GM19463 (cell line): Measurements from ENCODE around the gene BRINP3.

ENCODE experiments used
- ATAC-seq: cut with Tn5 transposase; IDR thresholded peaks from one replicate; pipeline ENCODE4 v1.9.1; 2021; ENCODE audit warnings: mild to moderate bottlenecking, moderate library complexity; ENCODE audit not compliant: unreplicated experiment

The BRINP3 gene

DNA sequence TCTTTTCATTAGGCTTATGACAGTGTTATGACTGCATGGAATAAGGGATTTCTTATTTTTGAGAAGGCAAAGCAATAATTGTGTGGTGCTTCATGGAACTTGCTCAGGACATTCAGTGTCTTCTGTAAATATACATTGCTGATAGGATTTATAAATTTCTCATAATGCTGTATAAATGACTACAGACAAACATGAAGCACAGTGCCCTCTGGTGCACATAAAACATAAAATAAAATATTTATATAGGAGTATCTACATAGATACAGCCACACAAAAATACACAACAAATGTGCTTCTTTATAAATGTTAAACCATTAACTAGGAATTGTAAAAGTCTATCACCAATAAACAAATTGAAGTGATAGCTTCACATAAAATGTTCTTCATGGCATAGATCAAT is 24.1 kb downstream of the BRINP3 start:
- no peak for ATAC-seq

DNA sequence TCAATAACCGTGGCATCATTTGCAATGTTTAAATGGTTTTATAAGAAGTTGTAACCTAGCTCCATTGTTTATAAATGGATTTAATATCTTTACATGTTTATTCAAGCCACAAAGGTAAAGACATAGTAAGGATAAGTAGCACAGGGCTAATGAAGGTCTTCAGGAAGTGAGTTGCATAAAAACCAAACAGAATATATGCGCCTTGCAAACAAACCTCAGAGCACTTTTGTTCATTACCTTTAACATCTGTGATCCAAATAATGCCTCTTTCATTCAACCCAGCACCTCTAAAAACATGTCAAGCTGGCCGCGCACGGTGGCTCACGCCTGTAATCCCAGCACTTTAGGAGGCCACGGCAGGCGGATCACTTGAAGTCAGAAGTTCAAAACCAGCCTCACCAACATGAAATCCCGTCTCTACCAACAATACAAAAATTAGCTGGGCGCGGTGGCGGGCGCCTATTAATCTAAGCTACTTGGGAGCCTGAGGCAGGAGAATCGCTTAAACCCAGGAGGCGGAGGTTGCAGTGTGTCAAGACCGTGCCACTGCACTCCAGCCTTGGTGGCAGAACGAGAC is 25.3 kb downstream of the BRINP3 start:
- ATAC-seq = no peak

DNA sequence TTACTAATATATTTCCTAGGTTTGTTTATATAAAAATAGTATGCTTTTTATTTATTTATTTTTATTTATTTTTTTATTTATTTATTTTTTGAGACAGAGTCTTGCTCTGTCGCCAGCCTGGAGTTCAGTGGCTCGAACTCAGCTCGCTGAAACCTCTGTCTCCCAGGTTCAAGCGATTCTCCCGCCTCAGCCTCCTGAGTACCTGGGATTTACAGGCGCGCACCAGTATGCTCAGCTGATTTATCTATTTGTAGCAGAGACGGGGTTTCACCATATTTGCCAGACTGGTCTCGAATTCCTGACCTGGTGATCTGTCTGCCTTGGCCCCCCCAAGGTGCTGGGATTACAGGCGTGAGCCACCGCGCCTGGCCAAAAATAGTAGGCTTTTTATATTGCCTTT is 33.2 kb downstream of the BRINP3 start:
- ATAC-seq = no peak

DNA sequence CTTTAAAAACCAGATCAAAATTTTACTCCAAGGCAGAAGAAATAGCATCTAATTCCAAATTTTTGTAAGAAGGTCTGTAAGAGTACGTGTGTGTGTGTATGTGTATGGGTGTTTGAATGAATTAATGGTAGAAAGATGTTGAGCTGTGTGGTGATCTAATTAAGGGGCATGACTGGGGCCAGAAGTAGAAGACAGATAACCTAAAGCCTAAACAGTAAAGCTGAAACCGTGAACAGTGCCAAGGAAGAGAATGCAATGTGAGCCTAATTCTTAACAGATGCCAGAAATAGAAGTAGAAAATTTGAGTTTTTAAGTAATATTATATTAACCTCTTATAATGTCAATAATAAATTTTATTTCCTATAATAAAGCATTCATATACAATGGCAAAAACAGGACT is 38.2 kb downstream of the BRINP3 start:
- no peak for ATAC-seq

DNA sequence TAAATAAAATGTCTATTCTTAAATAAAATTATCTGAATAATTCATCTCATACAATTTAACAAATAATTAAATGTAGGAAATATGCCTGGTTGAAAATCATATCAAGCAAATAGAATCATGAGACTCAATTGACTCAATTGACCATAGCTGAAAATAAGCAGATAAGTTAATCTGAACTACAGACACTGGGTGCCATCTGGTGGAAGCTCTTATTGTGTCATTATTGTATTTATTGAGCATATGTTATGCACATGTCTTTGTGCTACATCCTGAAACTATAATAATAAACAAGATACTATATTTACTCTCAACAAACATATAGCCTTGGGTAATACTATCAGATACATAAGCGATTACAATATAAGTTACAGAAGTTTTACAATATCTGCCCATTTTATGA is 41.0 kb downstream of the BRINP3 start:
- no peak for ATAC-seq

DNA sequence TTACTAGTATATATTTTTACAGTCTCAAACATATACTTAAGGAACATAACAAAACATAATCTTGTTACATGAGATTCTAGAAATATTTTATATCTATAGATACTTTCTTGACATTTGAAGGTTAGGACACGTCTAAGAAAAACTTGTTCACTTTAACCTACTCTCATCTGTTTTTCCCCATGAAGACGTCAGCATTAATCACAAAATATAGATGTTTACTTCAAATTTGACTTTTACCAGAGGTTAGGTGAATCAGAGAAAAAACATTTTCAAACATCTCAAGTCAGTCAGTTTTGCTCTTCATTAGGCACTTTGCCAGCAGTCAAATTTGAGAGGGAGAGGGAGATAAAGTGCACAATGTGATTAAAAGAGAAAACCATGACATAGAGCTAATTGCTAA is 47.7 kb downstream of the BRINP3 start:
- no peak for ATAC-seq

DNA sequence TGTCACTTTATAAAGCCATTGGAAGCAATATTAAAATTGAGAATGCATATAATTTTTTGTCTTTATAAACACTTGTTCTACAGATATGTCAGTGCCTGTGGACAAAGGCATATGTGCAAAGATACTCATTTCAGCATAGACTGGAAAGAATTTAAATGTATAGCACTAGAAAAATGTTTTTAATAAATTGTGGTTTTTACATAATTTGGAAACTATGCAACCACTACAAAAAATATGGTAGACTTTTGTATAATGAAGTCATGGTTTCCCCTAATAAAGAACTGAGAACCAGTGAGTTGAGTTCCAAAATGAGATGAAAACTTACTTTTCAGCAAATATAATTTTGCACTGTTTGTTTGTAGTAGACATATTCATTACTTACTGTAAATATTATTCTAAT is 48.5 kb downstream of the BRINP3 start:
- no peak for ATAC-seq

DNA sequence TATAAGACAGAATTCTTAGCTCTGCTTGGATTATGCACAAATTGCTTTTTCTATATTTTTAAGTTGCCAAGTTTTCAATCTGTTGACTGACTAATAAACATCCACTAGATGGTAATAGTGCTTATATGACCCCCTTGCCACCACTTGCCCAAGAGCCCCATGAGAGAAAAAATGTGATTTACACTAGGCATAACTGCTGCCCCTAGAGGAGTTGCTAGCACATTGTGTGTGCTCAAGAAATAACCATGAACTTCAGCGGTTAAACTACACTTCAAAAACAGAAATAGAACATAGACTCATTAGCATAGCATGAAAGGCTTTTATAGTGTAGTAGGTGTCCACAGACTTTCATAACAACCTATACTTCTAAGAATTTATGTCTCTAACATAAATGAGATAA is 61.4 kb downstream of the BRINP3 start:
- ATAC-seq = no peak

DNA sequence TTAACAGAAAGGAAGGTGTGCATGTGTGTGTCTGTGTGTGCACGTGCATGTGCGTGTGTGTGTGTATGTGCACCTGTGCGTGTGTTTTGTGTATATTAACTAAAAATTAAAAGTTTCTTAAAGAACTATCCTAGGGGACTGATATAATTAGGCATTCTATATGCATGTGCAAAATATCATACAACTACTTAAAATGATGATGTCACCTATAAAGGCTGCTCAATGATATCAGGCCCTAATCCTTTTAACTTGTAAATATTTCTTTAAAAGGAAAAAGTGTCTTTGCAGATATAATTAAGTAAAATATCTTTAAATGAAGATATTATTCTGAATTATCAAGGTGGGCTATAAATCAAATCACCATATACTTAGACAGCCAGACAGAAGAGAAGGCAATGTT is 64.5 kb downstream of the BRINP3 start:
- no peak for ATAC-seq

DNA sequence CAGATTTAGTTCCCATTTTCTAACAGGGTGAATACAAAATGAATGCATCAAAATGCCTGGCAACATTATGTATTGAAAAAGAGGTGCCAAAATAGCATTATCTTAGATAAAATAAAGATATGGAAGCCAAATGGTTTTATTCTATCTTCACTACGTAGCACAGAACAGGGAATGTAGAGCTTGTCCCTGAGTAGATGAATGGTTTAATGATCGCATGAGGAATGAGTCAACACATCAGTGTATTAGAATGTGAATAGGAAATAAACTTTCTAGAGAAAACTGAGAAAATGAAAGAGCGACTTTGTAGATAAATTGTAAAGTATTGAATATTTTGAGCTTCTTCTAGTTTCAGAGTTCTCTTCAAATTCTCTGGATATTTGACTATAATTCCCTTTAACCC is 74.3 kb downstream of the BRINP3 start:
- no peak for ATAC-seq

DNA sequence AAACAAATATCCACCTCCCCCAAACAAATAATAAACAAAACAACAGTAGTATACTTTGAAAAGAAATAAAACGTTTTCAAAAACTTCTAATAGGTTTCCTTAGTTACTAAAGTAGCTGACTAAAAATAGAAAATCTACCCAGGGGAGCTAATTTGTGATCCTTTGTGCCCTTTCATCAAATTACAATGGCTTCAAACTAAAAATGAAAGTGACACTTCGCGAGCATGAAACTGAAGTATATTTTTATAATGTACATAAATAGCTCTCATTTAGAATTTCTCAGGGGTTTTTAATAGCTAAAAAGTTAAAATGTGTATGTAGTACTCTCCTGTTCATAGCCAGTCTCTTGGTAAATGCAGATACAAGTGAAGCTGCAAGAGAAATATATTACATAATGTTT is 78.4 kb downstream of the BRINP3 start:
- ATAC-seq = no peak

DNA sequence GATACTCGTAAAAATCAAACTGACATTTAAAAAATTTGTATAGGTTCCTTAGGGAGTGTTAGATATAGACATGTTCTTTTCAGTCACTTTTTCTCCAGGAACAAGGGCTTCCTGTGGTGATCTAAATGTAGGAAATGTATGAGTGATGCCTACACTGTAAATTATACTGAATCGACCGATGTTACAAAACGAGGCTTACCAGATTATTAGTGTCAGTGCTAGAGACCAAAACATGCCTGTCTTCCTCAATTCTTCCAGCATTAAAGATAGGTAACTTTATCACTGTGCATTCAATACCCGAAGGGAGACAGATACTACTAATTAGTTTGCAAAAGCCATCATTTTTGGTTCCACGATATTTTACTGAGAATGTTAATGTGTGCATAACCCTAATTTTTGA is 86.1 kb downstream of the BRINP3 start:
- ATAC-seq = no peak

DNA sequence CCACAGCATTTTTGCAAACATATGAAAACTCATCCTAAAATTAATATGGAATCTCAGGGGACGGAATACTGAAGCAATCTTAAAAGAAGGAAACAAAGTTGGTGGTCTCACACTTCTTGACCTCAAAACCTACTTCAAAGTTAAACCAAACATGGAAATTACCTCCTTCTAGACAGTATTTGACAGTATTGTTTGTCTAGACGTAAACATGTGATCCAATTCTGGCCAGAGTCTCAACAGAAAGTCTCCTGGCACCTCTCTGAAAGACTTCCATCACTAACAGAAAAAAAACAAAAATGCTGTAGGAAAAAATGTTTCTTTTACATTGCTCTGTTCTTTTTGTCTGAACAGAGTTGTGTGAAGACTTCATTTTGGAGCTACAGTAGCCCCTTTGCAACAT is 99.7 kb downstream of the BRINP3 start:
- no peak for ATAC-seq

DNA sequence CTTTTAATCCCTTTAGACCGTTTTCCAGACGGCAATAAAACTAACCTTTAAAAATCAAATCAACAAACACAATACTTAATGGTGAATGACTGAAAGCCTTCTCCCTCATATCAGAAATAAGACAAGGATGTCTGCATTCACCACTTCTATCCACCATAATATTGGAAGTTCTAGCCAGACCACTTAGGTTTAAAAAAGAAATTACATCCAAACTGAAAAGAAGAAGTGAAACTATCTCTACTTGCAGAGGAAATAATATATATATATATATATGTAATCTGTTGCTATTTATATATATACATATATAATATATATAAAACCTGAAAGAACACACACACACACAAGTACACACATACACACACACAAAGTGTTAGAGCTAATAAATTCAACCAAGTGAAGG is 100.4 kb downstream of the BRINP3 start:
- ATAC-seq = no peak

DNA sequence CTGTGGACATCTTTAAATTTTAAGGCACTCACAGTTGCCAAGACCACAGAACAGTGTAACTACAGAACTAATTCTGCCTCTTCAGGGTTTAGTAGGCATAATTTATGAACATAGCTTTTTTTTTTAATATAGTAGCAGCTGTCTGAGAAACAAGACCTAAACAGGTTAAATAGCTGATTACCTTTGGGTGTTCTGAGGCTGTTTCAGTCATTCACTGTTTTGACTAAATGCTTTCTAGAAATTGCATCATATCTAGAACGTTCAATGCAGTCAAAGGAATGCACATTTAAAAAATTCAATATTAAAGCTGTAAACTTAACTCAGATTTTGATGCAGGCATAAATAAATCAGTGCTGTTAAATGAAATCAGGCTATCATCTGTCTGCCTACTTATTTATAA is 101.6 kb downstream of the BRINP3 start:
- no peak for ATAC-seq

DNA sequence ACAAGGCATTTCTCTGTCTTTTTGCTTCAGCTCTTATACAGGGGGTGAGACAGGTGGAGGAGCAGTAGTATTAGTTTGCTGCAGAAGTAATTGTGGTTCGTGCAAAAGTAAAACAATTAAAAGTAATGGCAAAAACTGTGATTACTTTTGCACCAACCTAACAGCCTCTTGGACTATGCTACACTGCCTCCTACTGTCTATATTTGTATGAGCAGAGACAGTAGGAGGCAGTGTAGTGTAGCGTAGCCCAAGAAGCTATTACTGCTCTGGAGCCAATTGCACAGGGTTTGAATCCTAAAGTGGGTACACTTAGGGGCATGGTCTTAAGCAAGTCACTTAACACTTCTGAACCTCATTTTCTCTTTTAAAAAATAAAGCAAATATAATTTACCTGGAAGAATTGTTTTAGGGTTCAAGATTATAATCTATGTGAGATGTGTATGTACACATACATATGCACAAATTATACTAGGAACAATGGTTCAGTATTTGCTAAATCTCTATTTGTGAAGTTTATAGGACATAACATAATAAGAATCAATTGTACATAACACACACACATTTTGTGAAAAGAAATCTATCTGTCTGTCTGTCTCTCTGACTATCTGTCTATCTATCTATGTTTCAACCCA is 103.8 kb downstream of the BRINP3 start:
- peak; percentile 76 for ATAC-seq

DNA sequence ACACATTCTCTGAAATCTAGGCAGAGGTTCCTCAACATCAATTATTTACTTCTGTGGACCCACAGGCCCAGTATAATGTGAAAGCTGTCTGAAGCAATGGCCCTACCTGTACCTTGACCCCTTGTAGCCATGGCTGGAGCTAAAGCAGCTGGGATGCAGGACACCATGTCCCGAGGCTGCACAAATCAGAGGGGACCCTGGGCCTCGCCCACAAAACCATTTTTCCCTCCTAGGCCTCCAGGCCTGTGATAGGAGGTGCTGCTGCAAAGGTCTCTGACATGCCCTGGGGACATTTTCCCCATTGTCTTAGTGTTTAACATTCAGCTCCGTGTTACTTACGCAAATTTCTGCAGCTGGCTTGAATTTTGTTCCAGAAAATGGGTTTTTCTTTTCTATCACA is 110.5 kb downstream of the BRINP3 start:
- ATAC-seq = no peak

DNA sequence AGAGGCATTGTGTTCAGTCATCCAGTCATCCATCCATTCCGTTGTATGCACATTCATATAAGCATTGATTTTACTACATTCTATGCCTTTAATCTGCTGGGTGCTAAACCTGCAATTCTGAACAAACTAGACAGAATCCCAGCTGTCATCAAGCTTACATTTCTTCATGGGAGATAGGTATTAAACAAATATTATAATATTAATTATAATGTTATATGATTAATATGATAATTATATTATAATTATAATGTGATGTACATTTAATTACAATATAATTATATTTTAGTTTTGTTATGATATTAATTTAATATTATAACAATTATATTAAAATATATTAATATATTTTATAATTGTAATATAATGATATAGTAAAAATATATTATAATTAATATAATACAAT is 112.4 kb downstream of the BRINP3 start:
- no peak for ATAC-seq

DNA sequence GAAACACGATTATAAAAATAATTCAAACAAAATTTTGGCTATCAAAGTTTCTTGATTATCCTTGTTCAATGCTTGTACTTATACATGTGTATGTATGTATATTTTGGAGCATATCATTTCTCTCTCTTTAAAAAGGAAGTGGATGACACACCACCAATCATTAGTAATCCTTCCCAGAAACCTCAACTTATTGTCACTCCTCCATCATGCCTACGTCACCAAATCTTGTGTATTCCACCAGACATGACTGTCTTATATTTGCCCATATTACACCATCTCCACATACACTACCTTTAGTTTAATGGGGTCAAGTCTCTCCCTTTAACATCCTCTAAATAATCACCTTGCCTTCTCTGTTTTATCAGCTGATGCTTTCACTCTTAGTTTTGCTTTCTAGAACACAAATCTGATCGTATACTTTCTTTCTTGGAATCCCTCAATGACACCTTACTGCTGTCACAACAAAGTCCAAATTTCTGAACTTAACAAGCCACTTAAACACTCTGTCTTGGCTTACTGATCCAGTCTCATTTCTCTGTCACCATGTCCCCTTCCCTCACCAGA is 124.0 kb downstream of the BRINP3 start:
- no peak for ATAC-seq

DNA sequence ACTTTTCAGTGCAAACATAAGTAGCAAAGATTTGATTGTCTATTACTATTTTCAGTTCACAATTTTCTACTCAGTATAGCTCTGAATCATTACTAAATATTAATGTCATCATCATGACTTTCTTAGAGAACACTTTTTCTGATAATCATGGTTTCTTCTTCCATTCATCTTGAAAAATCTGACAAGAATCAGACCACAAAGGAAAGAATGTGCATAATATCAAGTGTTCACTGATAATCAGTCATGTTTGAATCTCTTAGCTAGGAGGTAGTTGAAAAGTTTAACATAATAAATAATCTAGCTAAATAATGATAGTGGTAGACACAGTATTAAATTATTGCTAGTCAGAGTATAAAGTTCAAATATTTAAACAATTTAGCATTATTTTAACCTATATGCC is 133.2 kb downstream of the BRINP3 start:
- ATAC-seq = no peak

DNA sequence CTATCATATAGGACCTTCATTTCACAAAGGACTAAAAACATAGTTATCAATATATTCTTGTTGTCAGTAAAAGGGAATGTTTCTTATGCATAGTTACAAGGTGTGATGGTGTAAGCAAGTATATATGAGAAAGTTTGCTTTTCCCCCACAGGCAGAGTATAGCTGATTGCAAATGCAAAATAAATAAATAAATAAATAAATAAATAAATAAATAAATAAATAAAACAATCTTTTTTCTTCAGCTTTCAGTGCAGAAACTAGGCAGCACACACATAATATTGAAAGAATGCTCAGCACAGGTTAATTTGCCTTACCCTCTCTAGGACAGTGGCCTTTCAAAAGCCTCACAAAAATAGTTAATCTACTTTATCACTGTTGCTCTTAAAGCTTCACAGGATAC is 138.8 kb downstream of the BRINP3 start:
- ATAC-seq = no peak

DNA sequence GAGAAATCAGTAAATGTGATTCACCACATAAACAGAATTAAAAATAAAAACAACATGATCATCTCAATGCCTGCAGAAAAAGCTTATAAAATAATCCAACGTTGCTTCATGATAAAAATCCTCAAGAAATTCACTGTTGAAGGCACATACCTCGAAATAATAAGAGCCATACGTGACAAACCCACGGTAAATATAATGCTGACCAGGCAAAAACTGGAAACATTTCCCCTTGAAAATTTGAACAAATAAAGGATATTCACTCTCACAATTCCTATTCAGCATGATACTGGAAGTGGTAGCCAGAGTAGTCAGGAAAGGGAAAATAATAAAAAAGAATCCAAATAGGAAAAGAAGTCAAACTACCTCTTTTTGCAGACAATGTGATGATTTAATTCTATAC is 148.8 kb downstream of the BRINP3 start:
- ATAC-seq = no peak

DNA sequence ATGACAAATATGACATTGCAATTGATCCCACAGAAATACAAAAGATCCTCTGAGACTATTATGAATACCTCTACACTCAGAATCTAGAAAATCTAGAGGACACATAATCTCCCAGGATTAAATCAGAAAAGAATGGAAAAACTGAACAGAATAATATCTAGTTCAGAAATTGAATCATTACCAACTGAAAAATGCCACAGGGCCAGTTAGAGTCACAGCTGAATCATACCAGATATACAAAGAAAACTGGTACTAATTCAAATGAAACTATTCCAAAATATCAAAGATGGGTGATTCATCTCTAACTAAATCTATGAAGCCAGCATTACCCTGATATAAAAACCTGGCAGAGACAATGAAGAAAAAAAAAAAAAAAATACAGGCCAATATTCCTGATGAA is 149.3 kb downstream of the BRINP3 start:
- ATAC-seq = no peak
